ENCODE data around the gene LYG1. TPM values are rescaled to one million over a fixed set of nuclear protein-coding genes. Genes with fewer than 3 reads are reported as not detected.
A peak's percentile ranks its signal among the peaks of the same experiment; 100 is the strongest.

LYG1 gene
- total and polyA plus RNA-seq, 2 of the 13 experiments (the other 11 are each of a cell fraction or from before 2014, with no cell fraction given), result 1.00 to 2.9 TPM

DNA sequence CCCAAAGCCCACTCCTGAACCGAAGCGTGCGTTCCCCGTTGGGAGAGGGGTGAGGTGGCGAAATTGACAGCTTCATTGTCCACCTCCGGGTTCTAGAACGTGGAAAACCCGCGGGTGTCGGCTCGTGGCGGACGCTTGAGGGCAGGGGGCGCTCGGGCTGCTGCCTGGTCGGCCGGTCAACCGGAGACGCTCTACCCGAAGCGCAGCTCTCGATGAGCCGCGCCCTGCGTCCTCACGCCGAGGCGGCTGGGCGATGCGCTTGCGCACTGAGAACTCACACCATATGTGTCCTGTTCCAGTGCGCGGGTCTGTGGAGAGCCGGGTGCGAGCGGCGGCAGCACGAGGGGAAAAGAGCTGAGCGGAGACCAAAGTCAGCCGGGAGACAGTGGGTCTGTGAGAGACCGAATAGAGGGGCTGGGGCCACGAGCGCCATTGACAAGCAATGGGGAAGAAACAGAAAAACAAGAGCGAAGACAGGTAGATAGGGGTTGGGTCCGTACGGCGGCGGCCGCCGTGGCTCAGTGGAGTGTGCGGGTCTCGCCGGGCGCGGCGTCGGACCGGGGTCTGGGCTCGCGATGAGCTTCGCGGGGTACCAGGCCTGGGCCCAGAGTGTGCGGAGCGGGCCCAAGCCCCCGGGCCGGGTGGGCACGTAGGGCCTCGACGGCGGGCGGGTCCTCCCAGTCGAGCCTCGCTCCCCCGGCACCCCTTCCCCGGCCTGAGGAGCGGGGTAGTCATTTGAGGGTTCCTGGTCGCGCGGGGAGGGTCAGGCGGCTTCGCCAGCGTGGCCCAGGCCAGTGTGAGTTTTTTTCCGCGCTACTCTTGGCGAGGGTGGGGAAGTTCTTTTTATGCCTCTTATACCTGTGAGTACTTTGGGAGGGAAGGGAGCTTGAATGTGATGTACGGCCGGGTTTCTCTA is 36.4 kb upstream of the LYG1 start, which contains the start of gene EIF5B (continued):
- TF ChIP-seq KDM3A (CRISPR knock-in tag; IDR thresholded peaks at IDR 0.05; ENCODE audit: low read depth), result peak; percentile 96
- TF ChIP-seq ZNF83 (CRISPR knock-in tag; IDR thresholded peaks at IDR 0.05; ENCODE audit: borderline replicate concordance), result no peak
- peak; percentile 73 for TF ChIP-seq SP4 (CRISPR knock-in tag; IDR thresholded peaks at IDR 0.05)
- TF ChIP-seq ARNT (IDR thresholded peaks at IDR 0.05), result no peak
- TF ChIP-seq, protein P1, sequence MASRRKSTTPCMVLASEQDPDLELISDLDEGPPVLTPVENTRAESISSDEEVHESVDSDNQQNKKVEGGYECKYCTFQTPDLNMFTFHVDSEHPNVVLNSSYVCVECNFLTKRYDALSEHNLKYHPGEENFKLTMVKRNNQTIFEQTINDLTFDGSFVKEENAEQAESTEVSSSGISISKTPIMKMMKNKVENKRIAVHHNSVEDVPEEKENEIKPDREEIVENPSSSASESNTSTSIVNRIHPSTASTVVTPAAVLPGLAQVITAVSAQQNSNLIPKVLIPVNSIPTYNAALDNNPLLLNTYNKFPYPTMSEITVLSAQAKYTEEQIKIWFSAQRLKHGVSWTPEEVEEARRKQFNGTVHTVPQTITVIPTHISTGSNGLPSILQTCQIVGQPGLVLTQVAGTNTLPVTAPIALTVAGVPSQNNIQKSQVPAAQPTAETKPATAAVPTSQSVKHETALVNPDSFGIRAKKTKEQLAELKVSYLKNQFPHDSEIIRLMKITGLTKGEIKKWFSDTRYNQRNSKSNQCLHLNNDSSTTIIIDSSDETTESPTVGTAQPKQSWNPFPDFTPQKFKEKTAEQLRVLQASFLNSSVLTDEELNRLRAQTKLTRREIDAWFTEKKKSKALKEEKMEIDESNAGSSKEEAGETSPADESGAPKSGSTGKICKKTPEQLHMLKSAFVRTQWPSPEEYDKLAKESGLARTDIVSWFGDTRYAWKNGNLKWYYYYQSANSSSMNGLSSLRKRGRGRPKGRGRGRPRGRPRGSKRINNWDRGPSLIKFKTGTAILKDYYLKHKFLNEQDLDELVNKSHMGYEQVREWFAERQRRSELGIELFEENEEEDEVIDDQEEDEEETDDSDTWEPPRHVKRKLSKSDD (CRISPR knock-in tag; IDR thresholded peaks at IDR 0.05; ENCODE audit: low read depth), result peak; percentile 61; the same call in 1 of the 2 replicates
- TF ChIP-seq ZNF256 (CRISPR knock-in tag; conservative IDR thresholded peaks at IDR 0.05), result peak; percentile 95
- TF ChIP-seq MZF1 (CRISPR knock-in tag; IDR thresholded peaks at IDR 0.05; ENCODE audit: borderline replicate concordance), result no peak
- peak; percentile 76; the same call in 1 of the 2 replicates for TF ChIP-seq NCOA1 (CRISPR knock-in tag; IDR thresholded peaks at IDR 0.05)
- TF ChIP-seq, protein P2, sequence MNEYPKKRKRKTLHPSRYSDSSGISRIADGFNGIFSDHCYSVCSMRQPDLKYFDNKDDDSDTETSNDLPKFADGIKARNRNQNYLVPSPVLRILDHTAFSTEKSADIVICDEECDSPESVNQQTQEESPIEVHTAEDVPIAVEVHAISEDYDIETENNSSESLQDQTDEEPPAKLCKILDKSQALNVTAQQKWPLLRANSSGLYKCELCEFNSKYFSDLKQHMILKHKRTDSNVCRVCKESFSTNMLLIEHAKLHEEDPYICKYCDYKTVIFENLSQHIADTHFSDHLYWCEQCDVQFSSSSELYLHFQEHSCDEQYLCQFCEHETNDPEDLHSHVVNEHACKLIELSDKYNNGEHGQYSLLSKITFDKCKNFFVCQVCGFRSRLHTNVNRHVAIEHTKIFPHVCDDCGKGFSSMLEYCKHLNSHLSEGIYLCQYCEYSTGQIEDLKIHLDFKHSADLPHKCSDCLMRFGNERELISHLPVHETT (CRISPR knock-in tag; conservative IDR thresholded peaks at IDR 0.05), result peak; percentile 98
- TF ChIP-seq ZNF619 (CRISPR knock-in tag; IDR thresholded peaks at IDR 0.05), result peak; percentile 93; the same call in 1 of the 2 replicates
- TF ChIP-seq U2AF2 (IDR thresholded peaks at IDR 0.05; ENCODE audit: low read depth, low read length), result no peak
- no peak; the same call in 1 of the 2 replicates for TF ChIP-seq ZNF367 (CRISPR knock-in tag; IDR thresholded peaks at IDR 0.05; ENCODE audit: borderline replicate concordance)
- TF ChIP-seq, protein P3, sequence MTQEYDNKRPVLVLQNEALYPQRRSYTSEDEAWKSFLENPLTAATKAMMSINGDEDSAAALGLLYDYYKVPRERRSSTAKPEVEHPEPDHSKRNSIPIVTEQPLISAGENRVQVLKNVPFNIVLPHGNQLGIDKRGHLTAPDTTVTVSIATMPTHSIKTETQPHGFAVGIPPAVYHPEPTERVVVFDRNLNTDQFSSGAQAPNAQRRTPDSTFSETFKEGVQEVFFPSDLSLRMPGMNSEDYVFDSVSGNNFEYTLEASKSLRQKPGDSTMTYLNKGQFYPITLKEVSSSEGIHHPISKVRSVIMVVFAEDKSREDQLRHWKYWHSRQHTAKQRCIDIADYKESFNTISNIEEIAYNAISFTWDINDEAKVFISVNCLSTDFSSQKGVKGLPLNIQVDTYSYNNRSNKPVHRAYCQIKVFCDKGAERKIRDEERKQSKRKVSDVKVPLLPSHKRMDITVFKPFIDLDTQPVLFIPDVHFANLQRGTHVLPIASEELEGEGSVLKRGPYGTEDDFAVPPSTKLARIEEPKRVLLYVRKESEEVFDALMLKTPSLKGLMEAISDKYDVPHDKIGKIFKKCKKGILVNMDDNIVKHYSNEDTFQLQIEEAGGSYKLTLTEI (CRISPR knock-in tag; conservative IDR thresholded peaks at IDR 0.05), result no peak
- no peak for TF ChIP-seq ZBTB1 (CRISPR knock-in tag; IDR thresholded peaks at IDR 0.05; ENCODE audit: borderline replicate concordance)
- no peak for TF ChIP-seq ZSCAN25 (CRISPR knock-in tag; IDR thresholded peaks at IDR 0.05)
- TF ChIP-seq SIX4 (CRISPR knock-in tag; IDR thresholded peaks at IDR 0.05), result peak; percentile 70; the same call in 1 of the 2 replicates
- no peak for TF ChIP-seq MBD4 (IDR thresholded peaks at IDR 0.05; ENCODE audit: borderline replicate concordance, low read length)
- peak; percentile 90 for TF ChIP-seq YEATS4 (CRISPR knock-in tag; IDR thresholded peaks at IDR 0.05; ENCODE audit: borderline replicate concordance)
- peak; percentile 63; the same call in 1 of the 2 replicates for TF ChIP-seq DNMT1 (CRISPR knock-in tag; IDR thresholded peaks at IDR 0.05)
- TF ChIP-seq CREB1 (IDR thresholded peaks at IDR 0.05), result peak; percentile 50; the same call in 1 of the 2 replicates
- peak; percentile 82 for TF ChIP-seq CREB1 (CRISPR knock-in tag; IDR thresholded peaks at IDR 0.05)
- TF ChIP-seq ATF7 (IDR thresholded peaks at IDR 0.05), result no peak
- TF ChIP-seq ATF7 (CRISPR knock-in tag; IDR thresholded peaks at IDR 0.05), result peak; percentile 45; the same call in 1 of the 2 replicates
- peak; percentile 76; the same call in 1 of the 2 replicates for TF ChIP-seq ZNF138 (CRISPR knock-in tag; IDR thresholded peaks at IDR 0.05; ENCODE audit: low read depth)
- TF ChIP-seq ZNF589 (CRISPR knock-in tag; conservative IDR thresholded peaks at IDR 0.05), result peak; percentile 92
- TF ChIP-seq GATAD1 (CRISPR knock-in tag; IDR thresholded peaks at IDR 0.05), result peak; percentile 96
- TF ChIP-seq PLRG1 (conservative IDR thresholded peaks at IDR 0.05), result no peak
